PC-9 (cell line): ENCODE data around the gene ZNF385A. TPM values are rescaled to one million over a fixed set of nuclear protein-coding genes. Genes with fewer than 3 reads are reported as not detected.
A peak's percentile ranks its signal among the peaks of the same experiment; 100 is the strongest.

ENCODE experiments used
- BruUV-seq: library from RNA; stranded (reverse); fragments of 400-500 nt; replicated peaks from 2 replicates; lab custom pipeline; 2021; lab: Mats Ljungman, UMichigan
- CTCF ChIA-PET: fragments of 300-600 bp; sonication (Branson Sonifier 250); formaldehyde crosslinking; loops from one replicate; lab custom pipeline; 2022; ENCODE audit warnings: antibody characterized with exemption; lab: Charles Lee
- POLR2A ChIA-PET: fragments of 300-600 bp; sonication (Branson Sonifier 250); formaldehyde crosslinking; loops from one replicate; lab custom pipeline; 2022; ENCODE audit warnings: antibody characterized with exemption; ENCODE audit not compliant: unreplicated experiment; lab: Charles Lee
- DNase-seq, 2 experiments: peaks; one replicate each; pipeline versions ENCODE4 v3.0.0 to v3.0.0-alpha.2; 2015 to 2022; ENCODE audit warnings: mixed read lengths in 1 of 2
- H2AFZ ChIP-seq: fragments of 200-600 bp; sonication (generic); 2 replicates; pipeline ENCODE4 v1.8.1; 2017; ENCODE audit warnings: antibody characterized with exemption
- H3F3A ChIP-seq: fragments of 200-600 bp; sonication (generic); 2 replicates; pipeline ENCODE4 v1.8.1; 2017; ENCODE audit warnings: antibody characterized with exemption, mild to moderate bottlenecking, low read depth; ENCODE audit not compliant: insufficient read depth
- H3K27ac ChIP-seq: fragments of 200-600 bp; sonication (generic); 2 replicates; pipeline ENCODE4 v1.6.1; 2016; ENCODE audit warnings: mixed run types
- H3K27me3 ChIP-seq: fragments of 200-600 bp; sonication (generic); 2 replicates; pipeline ENCODE4 v1.6.1; 2016; ENCODE audit warnings: low read depth, mixed run types; ENCODE audit not compliant: insufficient read depth
- H3K36me3 ChIP-seq: fragments of 200-600 bp; sonication (generic); 2 replicates; pipeline ENCODE4 v1.6.1; 2016; ENCODE audit warnings: low read depth, mixed run types
- H3K4me1 ChIP-seq: fragments of 200-600 bp; sonication (generic); replicated peaks from 2 replicates; pipeline ENCODE4 v1.6.1; 2016; ENCODE audit warnings: mixed run types; ENCODE audit not compliant: insufficient read depth
- H3K4me2 ChIP-seq: fragments of 200-600 bp; sonication (generic); 2 replicates; pipeline ENCODE4 v1.6.1; 2017; ENCODE audit warnings: mixed run types
- H3K4me3 ChIP-seq: fragments of 200-600 bp; sonication (generic); 2 replicates; pipeline ENCODE4 v1.6.1; 2016; ENCODE audit warnings: mixed run types
- H3K79me2 ChIP-seq: fragments of 200-600 bp; sonication (generic); 2 replicates; pipeline ENCODE4 v1.6.1; 2017; ENCODE audit warnings: low read depth, mixed run types
- H3K9me2 ChIP-seq: fragments of 200-600 bp; sonication (generic); 2 replicates; pipeline ENCODE4 v1.8.1; 2017; ENCODE audit warnings: mild to moderate bottlenecking; ENCODE audit not compliant: insufficient read depth
- H3K9me3 ChIP-seq: fragments of 200-600 bp; sonication (generic); 2 replicates; pipeline ENCODE4 v1.8.1; 2016; ENCODE audit warnings: low read depth; ENCODE audit not compliant: insufficient read depth
- H4K20me1 ChIP-seq: fragments of 200-600 bp; sonication (generic); 2 replicates; pipeline ENCODE4 v1.8.1; 2017; ENCODE audit not compliant: insufficient read depth
- EZH2 ChIP-seq: fragments of 200-600 bp; sonication (generic); IDR thresholded peaks from 2 replicates; pipeline ENCODE4 v1.8.0; 2017; ENCODE audit warnings: antibody characterized with exemption, low read depth
- intact Hi-C: fragments of 100-400 bp; cut with micrococcal nuclease; formaldehyde crosslinking; loops from one replicate; pipeline ENCODE4 v1.10.0; 2022; ENCODE audit not compliant: unreplicated experiment
- total RNA-seq: library from RNA; stranded (reverse); gene quantifications from 2 replicates; pipeline ENCODE4 v1.2.3, GENCODE V29; 2021
- TF ChIP-seq, protein P1 (sequence below): fragments of 200-600 bp; sonication (generic); conservative IDR thresholded peaks from 2 replicates; pipeline ENCODE4 v1.6.1; 2017; ENCODE audit warnings: mixed run types, antibody characterized with exemption, mild to moderate bottlenecking, moderate library complexity

The ZNF385A gene
- total RNA-seq, 1 experiment from 2014 or later = 17.2 TPM

DNA sequence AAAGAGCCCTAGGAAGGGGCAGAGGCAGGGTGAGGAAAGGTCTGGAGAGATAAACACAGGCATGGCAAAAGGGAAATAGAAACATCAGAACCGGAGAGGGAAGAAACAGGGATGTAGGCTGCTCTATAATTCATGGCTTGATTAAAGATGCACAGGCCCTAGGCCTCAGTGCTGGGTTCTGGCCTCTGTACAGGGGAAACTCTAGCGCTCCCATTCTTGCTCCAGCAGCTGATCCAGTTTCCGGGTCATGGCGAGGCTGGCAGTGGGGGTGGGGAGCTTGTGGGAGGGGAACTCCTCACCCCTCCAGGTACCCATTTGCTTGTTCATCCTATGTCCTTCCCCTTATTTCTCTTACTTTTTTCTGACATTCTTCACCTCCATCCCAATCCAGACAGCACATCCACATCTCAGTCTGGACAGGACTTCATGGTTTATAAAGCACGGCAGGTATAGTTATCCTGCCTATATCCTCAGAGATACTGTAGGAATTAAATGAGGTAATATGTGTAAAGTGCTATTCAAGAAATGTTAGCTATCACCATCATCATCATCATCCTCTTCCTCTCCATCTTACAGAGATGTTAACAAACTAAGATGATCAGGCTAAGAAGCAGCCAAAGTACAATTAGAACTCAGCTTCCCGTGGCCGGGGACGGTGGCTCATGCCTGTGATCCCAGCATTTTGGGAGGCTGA, 12.3 kb downstream of the ZNF385A start:
- Histone ChIP-seq H3K4me2 (no peak overlapping the region), H3K27me3 (no peaks in the 10 kb centered on the region), H3K4me1 (peaks cover 27% of the 10 kb centered on the region), H4K20me1 (no peaks in the 10 kb centered on the region), H3K9me3 (no peaks in the 10 kb centered on the region), H3K36me3 (no peaks in the 10 kb centered on the region), H3K4me3 (no peak overlapping the region), H3F3A (peaks cover 23% of the 10 kb centered on the region; the same call in 1 of the 2 replicates), H3K9me2 (no peaks in the 10 kb centered on the region), H3K27ac (no peak overlapping the region), H3K79me2 (no peaks in the 10 kb centered on the region), H2AFZ (no peak overlapping the region)
- ChIA-PET POLR2A (interaction anchor here (0.5 kb wide), 1 partner anchor 52 kb away, joined by 3 read pairs; no protein-coding TSS in a partner anchor), CTCF (no interaction called here)
- no peak for TF ChIP-seq EZH2
- TF ChIP-seq, protein P1, sequence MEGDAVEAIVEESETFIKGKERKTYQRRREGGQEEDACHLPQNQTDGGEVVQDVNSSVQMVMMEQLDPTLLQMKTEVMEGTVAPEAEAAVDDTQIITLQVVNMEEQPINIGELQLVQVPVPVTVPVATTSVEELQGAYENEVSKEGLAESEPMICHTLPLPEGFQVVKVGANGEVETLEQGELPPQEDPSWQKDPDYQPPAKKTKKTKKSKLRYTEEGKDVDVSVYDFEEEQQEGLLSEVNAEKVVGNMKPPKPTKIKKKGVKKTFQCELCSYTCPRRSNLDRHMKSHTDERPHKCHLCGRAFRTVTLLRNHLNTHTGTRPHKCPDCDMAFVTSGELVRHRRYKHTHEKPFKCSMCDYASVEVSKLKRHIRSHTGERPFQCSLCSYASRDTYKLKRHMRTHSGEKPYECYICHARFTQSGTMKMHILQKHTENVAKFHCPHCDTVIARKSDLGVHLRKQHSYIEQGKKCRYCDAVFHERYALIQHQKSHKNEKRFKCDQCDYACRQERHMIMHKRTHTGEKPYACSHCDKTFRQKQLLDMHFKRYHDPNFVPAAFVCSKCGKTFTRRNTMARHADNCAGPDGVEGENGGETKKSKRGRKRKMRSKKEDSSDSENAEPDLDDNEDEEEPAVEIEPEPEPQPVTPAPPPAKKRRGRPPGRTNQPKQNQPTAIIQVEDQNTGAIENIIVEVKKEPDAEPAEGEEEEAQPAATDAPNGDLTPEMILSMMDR = no peak
- intact Hi-C loops = no loop called here
- no peak for DNase-seq
- BruUV-seq = no TSS peak

DNA sequence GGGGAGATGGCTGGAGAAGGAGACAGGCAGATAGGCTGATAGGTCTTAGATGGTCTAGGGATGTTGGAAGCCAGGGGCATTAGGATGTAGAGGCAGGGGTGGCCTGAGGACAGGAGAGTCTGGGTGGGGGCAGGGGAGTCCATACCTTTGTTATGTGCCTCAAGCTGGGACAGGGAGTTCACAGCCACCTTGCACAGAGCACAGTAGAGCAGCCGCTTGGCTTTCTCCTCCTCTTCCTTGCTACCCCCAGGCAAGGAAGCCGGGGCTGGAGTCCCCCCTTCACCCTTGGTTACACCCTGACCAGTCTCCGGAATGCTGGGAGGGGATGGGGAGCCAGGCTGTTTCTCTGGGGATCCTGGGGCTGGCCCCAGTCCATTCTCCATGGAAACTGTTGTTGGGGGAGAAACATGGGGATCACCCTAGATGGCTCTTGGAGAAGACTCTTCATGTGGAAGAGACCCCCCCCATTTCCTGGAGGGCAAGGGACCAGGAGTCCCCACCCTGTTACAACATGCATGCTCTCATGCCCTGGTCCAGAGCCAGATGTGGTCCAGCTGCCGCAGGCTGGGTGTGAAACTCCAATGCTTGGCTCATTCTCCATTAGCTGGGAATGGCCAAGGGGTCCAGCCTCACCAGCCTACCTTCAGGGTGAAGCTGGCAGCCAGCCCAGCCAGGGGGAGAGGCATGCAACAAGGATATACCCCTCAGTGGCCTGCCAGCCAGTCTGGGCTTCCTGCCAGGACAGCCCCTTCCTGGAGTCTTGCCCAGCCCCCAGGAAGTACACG, 13.0 kb downstream of the ZNF385A start:
- Histone ChIP-seq H3K36me3 (no peaks in the 10 kb centered on the region), H3K4me3 (no peak overlapping the region), H3K4me1 (peaks cover 27% of the 10 kb centered on the region), H3K27ac (no peak overlapping the region), H3K9me3 (no peaks in the 10 kb centered on the region), H3K4me2 (no peak overlapping the region), H3K27me3 (no peaks in the 10 kb centered on the region), H3K79me2 (no peaks in the 10 kb centered on the region), H2AFZ (no peak overlapping the region), H3K9me2 (no peaks in the 10 kb centered on the region), H3F3A (peaks cover 23% of the 10 kb centered on the region; the same call in 1 of the 2 replicates), H4K20me1 (no peaks in the 10 kb centered on the region)
- TF ChIP-seq EZH2 = no peak
- TF ChIP-seq, protein P1 = no peak
- POLR2A ChIA-PET = no interaction called here
- BruUV-seq = no TSS peak
- DNase-seq = no peak
- intact Hi-C loops = no loop called here
- CTCF ChIA-PET = interaction anchor here (1.3 to 2.1 kb wide), 2 partner anchors 8 to 10 kb away, joined by 3 to 19 read pairs; no protein-coding TSS in a partner anchor

DNA sequence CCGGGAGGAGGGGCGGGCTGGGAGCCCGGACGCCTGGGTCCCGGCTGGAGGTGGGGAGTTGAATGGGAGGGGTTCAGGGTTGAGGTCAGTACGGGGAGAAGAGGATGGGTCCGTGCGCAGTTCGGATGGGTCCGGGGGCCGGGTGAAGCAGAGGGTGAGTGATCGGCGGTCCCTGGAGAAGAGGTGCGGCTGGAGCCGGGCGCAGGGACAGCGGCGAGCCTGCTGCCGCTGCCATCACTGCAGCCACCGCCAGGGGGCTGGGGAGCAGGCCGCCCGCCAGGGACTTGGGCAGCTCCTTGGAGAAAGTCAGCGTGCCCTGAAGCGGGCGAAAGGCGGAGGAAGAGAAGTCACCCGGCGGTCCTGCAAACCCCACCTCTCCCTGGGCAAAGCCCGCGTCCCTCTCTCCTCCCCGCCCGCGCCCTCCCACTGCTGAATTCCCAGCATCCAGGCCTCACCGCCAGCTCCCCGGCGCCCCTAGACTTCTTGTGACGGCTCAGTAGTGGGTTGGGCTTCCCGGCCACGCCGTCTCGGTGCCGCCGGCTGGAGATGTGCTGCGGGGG, 14.3 kb downstream of the ZNF385A start:
- no peaks in the 10 kb centered on the region for H3K9me3 ChIP-seq
- TF ChIP-seq EZH2 = no peak
- TF ChIP-seq, protein P1 = peak; percentile 87
- no peaks in the 10 kb centered on the region for H3K36me3 ChIP-seq
- H3K27ac ChIP-seq = no peak overlapping the region
- peak; percentile 56 to 83 for DNase-seq
- H3K4me2 ChIP-seq = peak overlapping the region; percentile 89
- H3K4me1 ChIP-seq = peaks cover 26% of the 10 kb centered on the region
- H3F3A ChIP-seq = peaks cover 23% of the 10 kb centered on the region; the same call in 1 of the 2 replicates
- no TSS peak for BruUV-seq
- ChIA-PET POLR2A (no interaction called here), CTCF (interaction anchor here (0.6 to 2.1 kb wide), 5 partner anchors 10 to 375 kb away, joined by 3 to 19 read pairs (median 3); no protein-coding TSS in a partner anchor)
- H3K27me3 ChIP-seq = no peaks in the 10 kb centered on the region
- H3K79me2 ChIP-seq = no peaks in the 10 kb centered on the region
- peak overlapping the region; percentile 57; the same call in 1 of the 2 replicates for H3K4me3 ChIP-seq
- no peak overlapping the region for H2AFZ ChIP-seq
- no peaks in the 10 kb centered on the region for H4K20me1 ChIP-seq
- intact Hi-C loops = no loop called here
- no peaks in the 10 kb centered on the region for H3K9me2 ChIP-seq
